Activated naive CD8-positive, alpha-beta T cell (primary cell): ENCODE results near the gene CTNNBL1.

Experiments used
- H3K27ac Mint-ChIP-seq: one replicate; pipeline ENCODE4 v1.8.0; 2021; ENCODE audit warnings: mixed read lengths
- H3K27me3 Mint-ChIP-seq: one replicate; pipeline ENCODE4 v1.8.0; 2021; ENCODE audit warnings: mixed read lengths
- H3K36me3 Mint-ChIP-seq: one replicate; pipeline ENCODE4 v1.8.0; 2021; ENCODE audit warnings: mixed read lengths
- H3K4me1 Mint-ChIP-seq: one replicate; pipeline ENCODE4 v1.8.0; 2021; ENCODE audit warnings: low read depth, mixed read lengths
- H3K4me3 Mint-ChIP-seq: one replicate; pipeline ENCODE4 v1.8.0; 2021; ENCODE audit warnings: mild to moderate bottlenecking, mixed read lengths
- H3K9me3 Mint-ChIP-seq: one replicate; pipeline ENCODE4 v1.8.0; 2021; ENCODE audit warnings: low read depth, mixed read lengths

CTNNBL1 gene

DNA sequence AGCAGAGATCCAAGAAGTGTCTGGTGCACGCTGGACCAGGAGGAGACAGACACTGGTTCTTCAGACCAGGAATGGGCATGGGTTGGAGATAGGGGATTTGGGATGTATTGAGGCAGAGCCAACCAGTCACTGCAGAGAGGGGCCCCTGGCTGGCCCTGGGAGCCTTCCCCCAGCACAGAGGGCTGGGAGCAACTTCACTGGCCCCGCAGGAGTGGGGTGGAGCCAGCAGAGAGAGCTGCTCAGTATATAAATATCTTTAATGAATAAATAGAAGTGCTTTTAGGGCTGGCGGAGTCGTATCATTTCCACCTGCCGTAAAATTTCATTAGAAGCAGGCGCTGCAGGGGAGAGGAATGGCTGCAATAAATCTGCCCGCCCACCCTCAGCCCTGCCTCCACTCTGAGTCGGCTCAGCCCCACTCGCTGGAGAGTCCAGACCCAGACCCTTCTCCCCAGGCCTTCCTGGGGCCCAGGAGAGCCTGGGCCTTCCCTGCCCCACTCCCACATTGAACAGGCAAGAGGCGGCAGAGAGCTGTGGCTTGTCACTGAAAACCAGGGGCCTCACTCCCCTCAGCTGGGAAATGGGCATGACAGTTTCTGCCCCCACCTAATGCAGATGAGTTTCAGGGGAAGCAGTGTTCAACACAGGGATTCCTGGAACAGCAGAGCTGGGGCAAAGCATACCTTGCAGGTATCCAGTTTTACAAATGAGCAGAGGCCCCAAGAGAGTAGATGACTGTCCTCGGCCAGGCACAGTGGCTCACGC, 185.2 kb downstream of the CTNNBL1 start:
- H3K4me1 Mint-ChIP-seq = no peaks in the 10 kb centered on the region
- H3K9me3 Mint-ChIP-seq = no peaks in the 10 kb centered on the region

DNA sequence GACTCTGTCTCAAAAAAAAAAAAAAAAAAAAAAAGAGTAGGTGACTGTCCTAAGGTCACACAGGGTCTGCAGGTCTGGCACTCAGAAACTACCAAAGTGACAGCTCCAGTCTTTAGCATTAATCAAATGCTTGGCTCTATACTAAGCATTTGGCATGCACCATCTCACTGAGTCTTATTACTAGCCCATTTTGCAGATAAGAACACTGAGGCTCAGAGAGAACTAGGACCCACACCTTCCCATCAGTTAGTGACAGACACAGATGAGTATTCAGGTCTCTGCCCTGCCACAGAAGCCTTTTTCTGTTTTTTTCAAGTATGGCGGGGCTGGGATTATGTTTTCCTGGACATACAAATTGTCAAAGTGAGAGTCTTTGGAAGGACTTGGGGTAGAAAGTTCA, 186.0 kb downstream of the CTNNBL1 start:
- no peaks in the 10 kb centered on the region for H3K36me3 Mint-ChIP-seq
- H3K27me3 Mint-ChIP-seq = no peaks in the 10 kb centered on the region
- H3K9me3 Mint-ChIP-seq = no peaks in the 10 kb centered on the region
- no peak overlapping the region for H3K4me3 Mint-ChIP-seq
- no peak overlapping the region for H3K27ac Mint-ChIP-seq
- H3K4me1 Mint-ChIP-seq = no peaks in the 10 kb centered on the region

More for the DNA sequence above, 185.2 kb downstream of the CTNNBL1 start:
- H3K36me3 Mint-ChIP-seq = peaks cover 3% of the 10 kb centered on the region
- H3K27ac Mint-ChIP-seq = no peak overlapping the region
- no peak overlapping the region for H3K4me3 Mint-ChIP-seq
- H3K27me3 Mint-ChIP-seq = no peaks in the 10 kb centered on the region

DNA sequence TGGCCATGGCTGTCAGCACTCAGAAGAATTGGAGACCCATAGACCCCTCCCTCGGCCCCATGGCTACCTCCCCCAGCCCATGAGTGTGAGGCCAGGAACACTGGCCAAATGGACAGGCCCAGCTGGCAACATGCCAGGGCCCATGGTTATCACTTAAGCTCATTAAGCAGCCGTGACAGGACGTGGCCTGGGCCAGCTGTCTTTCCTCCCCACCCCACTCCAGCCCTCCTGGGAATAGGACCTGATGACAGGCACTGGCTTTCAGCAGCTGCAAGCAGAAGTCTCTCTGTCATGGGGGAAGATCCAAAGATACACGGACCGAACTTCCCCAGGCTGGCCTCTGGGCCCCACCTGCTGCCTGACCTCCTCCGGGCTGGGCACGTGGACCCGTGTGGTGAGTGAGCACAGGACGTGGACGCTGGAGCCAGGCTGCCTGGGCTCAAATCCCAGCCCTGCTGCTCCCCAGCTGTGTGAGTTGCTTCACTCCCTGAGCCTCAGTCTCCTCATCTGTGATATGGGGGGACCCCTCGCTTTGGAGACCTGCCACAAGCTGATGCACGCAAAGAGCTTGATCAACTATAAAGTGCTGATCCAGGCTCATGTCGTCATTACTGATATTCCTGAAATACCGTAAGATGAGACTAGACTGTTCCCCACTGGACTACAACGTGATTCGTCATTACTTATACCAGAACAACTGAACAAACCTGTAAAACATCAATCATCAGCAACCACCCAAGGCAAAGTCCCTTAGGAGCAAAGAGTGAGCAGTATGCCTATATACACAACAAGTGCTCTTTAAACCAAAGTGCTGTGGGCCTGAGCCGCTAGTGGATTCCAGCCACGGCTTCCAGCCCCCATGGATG, 187.1 kb downstream of the CTNNBL1 start:
- Mint-ChIP-seq H3K27ac (no peak overlapping the region), H3K4me1 (no peaks in the 10 kb centered on the region), H3K36me3 (no peaks in the 10 kb centered on the region), H3K27me3 (no peaks in the 10 kb centered on the region), H3K4me3 (no peak overlapping the region), H3K9me3 (no peaks in the 10 kb centered on the region)

DNA sequence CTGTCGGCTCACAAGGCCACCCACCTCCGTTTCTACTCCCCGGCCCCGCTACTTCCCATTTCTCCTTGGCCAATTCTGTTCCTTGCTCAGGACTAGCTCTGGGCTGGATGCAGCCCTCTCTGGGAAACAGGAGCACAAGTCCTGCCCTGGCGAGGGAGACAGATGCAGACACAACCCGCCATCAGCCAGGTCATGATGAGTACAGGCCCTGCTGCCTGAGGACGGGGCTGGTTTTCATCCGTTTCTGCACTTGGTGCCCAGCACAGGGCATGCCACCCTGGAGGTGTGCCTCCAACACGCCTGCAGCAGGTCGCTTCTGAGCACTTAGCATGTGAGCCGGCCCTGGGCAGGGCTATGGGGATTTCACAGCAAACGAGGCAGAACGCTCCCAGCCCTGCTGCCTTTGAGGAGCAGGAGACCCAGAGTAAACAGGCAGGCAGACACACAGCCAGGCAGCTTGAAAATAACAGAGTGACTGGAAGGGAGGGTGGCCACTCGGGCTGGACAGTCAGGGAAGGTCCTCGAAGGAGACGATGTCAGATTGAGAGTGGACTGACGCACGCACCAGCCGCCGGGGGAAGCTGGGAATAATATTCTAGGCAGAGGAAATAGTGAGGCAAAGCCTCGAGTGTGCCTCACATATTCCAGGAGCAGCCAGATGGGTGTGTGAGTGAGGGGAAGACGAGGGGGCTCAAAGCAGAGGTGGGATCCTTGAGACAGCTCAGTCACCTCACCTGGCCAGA, 187.9 kb downstream of the CTNNBL1 start:
- Mint-ChIP-seq H3K4me1 (no peaks in the 10 kb centered on the region), H3K9me3 (no peaks in the 10 kb centered on the region), H3K36me3 (no peaks in the 10 kb centered on the region), H3K27me3 (no peaks in the 10 kb centered on the region), H3K4me3 (no peak overlapping the region), H3K27ac (no peak overlapping the region)

DNA sequence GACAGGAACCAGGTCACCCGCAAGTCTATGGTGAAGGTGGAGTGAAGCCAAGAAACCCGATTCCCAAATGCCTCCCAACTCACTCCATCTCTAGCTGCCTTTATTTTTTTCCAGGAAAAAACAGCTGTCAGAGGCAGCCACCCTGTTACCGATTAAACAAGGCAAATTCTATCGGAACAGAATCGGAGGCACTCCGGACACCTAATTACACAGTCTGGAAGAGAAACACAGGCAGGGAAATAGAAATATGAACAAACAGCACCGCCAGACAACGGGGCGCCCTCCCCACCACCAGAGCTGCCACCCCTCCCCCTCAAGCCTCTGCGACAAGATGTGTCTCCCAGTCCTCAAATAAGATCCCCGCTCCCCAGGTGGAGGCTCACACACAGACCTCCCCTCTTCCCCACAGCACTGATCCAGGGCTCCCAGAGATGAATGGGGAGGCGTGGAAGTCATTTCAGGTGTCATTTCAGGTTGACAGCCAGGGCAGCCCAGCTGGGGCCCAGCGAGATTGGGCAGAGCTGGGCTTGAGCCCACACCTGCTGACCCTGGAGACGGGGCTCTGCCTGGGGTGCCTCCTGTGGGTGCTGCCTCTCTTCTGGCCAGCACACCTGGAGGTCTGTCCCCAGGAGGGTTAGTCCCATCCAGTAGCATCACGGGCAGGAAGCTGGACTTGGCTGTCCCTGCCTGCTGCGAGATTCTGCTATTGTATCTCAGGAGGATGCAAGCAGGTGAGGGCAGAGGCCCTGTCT, 189.3 kb downstream of the CTNNBL1 start:
- no peaks in the 10 kb centered on the region for H3K36me3 Mint-ChIP-seq
- H3K4me3 Mint-ChIP-seq = no peak overlapping the region
- no peak overlapping the region for H3K27ac Mint-ChIP-seq
- no peaks in the 10 kb centered on the region for H3K27me3 Mint-ChIP-seq
- no peaks in the 10 kb centered on the region for H3K4me1 Mint-ChIP-seq
- no peaks in the 10 kb centered on the region for H3K9me3 Mint-ChIP-seq

DNA sequence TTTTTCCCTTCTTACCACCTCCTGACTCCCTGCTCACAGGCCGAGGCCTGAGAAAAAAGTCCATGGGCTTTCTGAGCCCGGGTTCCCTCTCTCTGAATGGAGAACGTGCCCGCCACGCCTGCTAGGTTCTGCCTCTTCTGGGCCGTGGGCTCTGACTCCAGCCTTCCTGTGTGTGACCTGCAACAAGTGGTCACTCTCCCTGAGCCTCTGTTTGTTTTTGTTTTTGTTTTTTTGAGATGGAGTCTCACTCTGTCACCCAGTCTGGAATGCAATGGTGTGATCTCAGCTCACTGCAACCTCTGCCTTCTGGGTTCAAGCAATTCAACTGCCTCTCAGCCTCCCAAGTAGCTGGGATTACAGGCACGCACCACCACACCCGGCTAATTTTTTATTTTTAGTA, 191.2 kb downstream of the CTNNBL1 start:
- no peak overlapping the region for H3K4me3 Mint-ChIP-seq
- H3K36me3 Mint-ChIP-seq = no peaks in the 10 kb centered on the region
- H3K9me3 Mint-ChIP-seq = no peaks in the 10 kb centered on the region
- no peaks in the 10 kb centered on the region for H3K27me3 Mint-ChIP-seq
- H3K4me1 Mint-ChIP-seq = no peaks in the 10 kb centered on the region
- H3K27ac Mint-ChIP-seq = no peak overlapping the region

DNA sequence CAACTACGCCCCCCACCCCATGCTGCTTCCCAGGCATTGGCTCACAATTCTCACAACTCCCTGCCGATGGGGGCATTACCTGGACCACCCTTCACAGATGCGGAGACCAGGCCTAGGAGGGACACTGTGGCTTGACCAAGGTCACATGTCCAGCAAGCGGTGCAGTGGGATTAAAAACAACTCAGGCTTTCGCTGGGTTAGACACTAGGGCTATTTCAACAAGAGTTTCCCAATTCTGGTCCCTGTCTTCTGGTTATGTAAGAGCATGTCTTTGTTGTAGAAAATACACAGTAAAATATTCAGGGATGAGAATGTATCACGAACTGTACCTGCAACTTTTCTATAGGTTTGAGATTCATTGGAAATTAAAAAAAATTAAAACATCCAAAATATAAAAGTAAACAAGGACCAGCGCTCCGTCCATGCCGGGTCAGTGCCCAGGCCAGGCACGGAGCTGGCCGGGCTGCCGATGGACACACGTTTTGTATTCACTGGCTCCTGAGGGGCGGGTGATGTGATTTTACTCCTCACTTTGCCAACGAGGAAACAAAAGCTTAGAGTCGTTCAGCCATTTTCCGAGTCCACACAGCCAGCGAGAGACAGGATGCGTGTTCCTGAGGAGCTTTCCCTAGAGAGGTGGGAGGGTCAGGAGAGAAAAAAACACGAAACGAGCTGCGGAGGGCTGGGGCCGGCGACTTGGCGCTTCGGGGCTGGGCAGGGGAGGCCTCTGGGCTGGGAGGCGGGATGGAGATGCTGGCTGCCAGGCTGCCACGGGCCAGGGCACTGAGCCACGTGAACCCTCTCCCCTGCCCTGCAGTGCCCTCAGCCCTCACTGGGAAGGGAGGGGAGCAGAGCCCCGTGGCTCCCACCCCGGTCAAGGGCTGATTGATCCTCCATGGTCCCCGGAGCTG, 192.0 kb downstream of the CTNNBL1 start:
- Mint-ChIP-seq H3K27me3 (no peaks in the 10 kb centered on the region), H3K36me3 (no peaks in the 10 kb centered on the region), H3K9me3 (no peaks in the 10 kb centered on the region), H3K4me3 (no peak overlapping the region), H3K4me1 (no peaks in the 10 kb centered on the region), H3K27ac (no peak overlapping the region)

DNA sequence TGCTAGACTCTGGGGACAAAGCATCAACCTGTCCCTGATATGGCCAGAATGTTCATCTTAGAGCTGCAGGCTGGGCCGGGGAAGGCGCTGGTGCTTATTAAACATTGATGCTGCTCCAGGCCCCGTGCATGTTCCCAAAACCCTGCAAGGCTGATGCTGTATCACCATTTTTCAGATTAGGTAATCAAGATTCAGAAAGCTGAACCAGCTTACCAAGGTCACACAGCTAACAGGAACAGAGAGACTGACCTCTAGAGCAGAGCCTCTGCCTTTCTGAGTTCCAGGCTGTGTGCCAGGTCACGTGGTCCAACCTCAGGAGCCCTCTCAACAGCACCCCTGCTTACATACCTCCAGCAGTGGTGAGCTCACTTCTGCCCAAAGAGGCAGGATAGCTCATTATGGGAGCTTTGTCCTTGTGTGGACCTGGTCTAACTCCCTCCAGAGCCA, 193.0 kb downstream of the CTNNBL1 start:
- no peaks in the 10 kb centered on the region for H3K36me3 Mint-ChIP-seq
- no peaks in the 10 kb centered on the region for H3K9me3 Mint-ChIP-seq
- H3K4me3 Mint-ChIP-seq = no peak overlapping the region
- no peaks in the 10 kb centered on the region for H3K4me1 Mint-ChIP-seq
- no peaks in the 10 kb centered on the region for H3K27me3 Mint-ChIP-seq
- no peak overlapping the region for H3K27ac Mint-ChIP-seq

DNA sequence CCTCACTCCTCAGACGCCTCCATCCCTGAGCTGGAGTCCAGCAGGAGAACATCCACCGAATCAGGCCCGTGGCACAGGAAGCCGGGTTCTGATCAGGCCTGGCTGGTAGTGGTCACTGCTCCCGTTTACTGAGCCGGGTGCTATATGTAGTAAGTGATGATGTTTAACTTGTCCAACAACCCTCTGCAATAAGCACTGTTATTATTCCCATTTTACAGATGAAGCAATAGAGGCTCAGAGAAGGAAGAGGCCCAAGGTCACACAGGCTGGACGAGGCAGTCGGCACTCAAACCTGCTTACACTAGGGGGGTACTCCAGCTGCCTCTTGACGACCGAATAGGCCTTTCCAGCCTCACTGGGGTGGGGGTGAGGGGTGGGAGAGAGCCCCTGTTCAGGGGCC, 194.8 kb downstream of the CTNNBL1 start:
- H3K4me1 Mint-ChIP-seq = no peaks in the 10 kb centered on the region
- no peak overlapping the region for H3K27ac Mint-ChIP-seq
- no peaks in the 10 kb centered on the region for H3K36me3 Mint-ChIP-seq
- H3K27me3 Mint-ChIP-seq = no peaks in the 10 kb centered on the region
- no peak overlapping the region for H3K4me3 Mint-ChIP-seq
- no peaks in the 10 kb centered on the region for H3K9me3 Mint-ChIP-seq

DNA sequence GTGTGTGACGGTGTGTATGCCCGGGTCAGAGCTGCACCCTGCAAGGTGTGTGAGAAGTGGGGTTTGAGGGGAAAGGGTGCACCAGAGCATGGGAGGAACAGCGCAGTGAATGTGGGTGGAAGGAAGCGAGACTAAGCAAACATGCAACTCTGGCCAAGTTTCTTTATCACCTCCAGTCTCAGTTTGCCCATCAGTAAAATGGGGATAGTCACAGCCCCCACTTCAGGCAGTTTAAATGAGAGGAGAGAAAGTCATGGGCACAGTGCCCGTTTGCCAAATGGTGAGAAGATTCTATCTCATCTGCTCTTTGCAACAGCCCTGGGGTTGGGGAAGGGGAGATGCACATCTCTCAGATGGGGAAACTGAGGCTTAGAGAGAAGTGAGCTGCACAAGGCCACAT, 196.3 kb downstream of the CTNNBL1 start:
- Mint-ChIP-seq H3K36me3 (no peaks in the 10 kb centered on the region), H3K27me3 (no peaks in the 10 kb centered on the region), H3K4me1 (no peaks in the 10 kb centered on the region), H3K9me3 (no peaks in the 10 kb centered on the region), H3K27ac (no peak overlapping the region), H3K4me3 (no peak overlapping the region)

DNA sequence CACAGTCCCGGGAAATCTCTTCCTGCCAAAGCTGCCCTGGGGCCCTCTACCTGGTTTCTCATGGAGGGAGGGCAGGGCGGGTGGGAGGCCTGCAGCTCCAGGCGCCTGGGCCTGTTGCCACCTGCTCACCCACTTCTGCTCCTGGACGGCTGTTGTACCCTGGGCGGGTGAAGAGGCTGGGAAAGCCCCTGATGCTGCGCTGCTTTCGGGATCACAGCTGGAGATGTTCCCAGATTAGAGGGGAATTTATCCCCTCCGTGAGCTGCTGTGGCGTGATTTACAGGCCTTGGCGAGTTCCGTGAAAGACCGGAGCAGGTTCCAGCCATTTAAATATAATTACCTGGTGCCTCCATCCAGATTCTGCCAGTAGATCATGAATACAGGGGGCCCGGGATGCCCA, 196.8 kb downstream of the CTNNBL1 start:
- Mint-ChIP-seq H3K27ac (no peak overlapping the region), H3K36me3 (no peaks in the 10 kb centered on the region), H3K27me3 (no peaks in the 10 kb centered on the region), H3K4me3 (no peak overlapping the region), H3K9me3 (no peaks in the 10 kb centered on the region), H3K4me1 (no peaks in the 10 kb centered on the region)

DNA sequence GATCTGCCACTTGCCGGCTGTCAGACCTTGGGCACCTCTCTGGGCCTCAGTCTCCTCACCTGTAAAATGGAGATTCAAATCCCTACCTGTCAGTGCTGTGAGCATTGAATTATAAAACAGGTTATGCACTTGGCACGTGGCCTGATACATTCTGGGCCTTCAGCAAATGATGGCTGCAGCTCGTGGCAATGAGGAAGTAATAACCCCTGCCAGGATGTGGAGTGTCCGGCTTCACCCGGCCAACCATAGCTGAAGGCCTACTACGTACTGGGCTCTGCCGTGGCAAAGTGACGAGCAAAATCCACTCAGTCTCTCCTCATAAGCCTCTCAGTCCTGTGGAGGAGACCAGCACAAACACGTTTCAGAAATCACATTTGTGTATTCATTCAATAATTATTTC, 198.2 kb downstream of the CTNNBL1 start:
- Mint-ChIP-seq H3K27ac (no peak overlapping the region), H3K9me3 (no peaks in the 10 kb centered on the region), H3K4me3 (no peak overlapping the region)

DNA sequence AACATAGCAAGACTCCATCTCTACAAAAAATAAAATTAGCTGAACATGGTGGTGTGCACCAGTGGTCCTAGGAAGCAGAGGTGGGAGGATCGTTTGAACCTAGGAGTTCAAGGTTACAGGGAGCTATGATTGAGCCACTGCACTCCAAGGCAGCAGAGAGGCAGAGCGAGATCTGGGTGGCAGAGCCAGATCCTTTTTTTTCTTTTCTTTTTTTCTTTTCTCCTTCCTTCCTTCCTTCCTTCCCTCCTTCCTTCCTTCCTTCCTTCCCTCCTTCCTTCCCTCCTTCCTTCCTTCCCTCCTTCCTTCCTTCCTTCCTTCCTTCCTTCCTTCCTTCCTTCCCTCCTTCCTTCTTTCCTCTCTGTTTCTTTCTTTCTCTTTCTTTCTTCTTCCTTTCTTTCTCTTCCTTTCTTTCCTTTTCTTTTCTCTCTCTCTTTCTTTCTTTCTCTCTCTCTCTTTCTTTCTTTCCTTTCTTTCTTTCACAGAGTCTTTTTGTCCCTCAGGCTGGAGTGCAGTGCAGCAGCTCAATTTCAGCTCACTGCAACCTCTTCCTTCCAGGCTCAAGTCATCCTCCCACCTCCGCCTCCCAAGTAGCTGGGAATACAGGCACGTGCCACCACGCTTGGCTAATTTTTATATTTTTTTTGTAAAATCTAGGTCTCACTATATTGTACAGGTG, 199.9 kb downstream of the CTNNBL1 start:
- H3K36me3 Mint-ChIP-seq = no peaks in the 10 kb centered on the region
- H3K4me3 Mint-ChIP-seq = no peak overlapping the region
- H3K9me3 Mint-ChIP-seq = no peaks in the 10 kb centered on the region
- H3K27me3 Mint-ChIP-seq = no peaks in the 10 kb centered on the region
- H3K4me1 Mint-ChIP-seq = no peaks in the 10 kb centered on the region
- no peak overlapping the region for H3K27ac Mint-ChIP-seq

More for the DNA sequence above, 198.2 kb downstream of the CTNNBL1 start:
- Mint-ChIP-seq H3K4me1 (no peaks in the 10 kb centered on the region), H3K27me3 (no peaks in the 10 kb centered on the region), H3K36me3 (no peaks in the 10 kb centered on the region)
